ENCODE data around the gene NCS1. TPM values are rescaled to one million over a fixed set of nuclear protein-coding genes. Genes with fewer than 3 reads are reported as not detected.

NCS1 gene
- total RNA-seq, 1 donor from 2014 or later = 20.1 TPM

DNA sequence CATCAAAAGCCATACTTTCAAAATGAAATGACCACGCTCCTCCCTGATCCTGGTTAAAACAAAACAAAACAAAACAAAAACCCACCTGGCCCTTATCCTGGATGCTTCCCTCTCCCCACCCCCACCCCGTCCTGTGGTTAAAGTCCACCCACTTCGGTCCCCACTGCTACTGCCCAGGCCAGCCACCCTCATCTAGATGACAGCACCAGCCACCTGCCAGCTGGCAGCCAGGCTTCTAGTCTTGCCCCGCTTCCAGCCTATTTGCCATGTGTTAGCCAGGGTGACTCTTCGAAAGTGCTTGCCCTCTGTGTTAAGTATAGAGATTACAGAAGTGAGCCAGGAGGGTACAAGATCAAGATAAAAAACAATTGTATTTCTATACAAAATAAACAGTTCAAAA is 27.5 kb upstream of the NCS1 start:
- Mint-ChIP-seq H3K27me3 (ENCODE audit: unreplicated experiment) (no peaks in the 10 kb centered on the region), H3K36me3 (ENCODE audit: low read depth, unreplicated experiment) (no peaks in the 10 kb centered on the region), H3K4me3 (ENCODE audit: unreplicated experiment) (no peak overlapping the region), H3K4me1 (ENCODE audit: unreplicated experiment) (peaks cover 8% of the 10 kb centered on the region), H3K27ac (ENCODE audit: unreplicated experiment) (no peak overlapping the region), H3K9me3 (ENCODE audit: unreplicated experiment) (no peaks in the 10 kb centered on the region)
- DNase-seq (ENCODE audit: low spot score) = no peak
- TF ChIP-seq, protein P1, sequence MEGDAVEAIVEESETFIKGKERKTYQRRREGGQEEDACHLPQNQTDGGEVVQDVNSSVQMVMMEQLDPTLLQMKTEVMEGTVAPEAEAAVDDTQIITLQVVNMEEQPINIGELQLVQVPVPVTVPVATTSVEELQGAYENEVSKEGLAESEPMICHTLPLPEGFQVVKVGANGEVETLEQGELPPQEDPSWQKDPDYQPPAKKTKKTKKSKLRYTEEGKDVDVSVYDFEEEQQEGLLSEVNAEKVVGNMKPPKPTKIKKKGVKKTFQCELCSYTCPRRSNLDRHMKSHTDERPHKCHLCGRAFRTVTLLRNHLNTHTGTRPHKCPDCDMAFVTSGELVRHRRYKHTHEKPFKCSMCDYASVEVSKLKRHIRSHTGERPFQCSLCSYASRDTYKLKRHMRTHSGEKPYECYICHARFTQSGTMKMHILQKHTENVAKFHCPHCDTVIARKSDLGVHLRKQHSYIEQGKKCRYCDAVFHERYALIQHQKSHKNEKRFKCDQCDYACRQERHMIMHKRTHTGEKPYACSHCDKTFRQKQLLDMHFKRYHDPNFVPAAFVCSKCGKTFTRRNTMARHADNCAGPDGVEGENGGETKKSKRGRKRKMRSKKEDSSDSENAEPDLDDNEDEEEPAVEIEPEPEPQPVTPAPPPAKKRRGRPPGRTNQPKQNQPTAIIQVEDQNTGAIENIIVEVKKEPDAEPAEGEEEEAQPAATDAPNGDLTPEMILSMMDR (IDR thresholded peaks at IDR 0.05; ENCODE audit: unreplicated experiment) = no peak

DNA sequence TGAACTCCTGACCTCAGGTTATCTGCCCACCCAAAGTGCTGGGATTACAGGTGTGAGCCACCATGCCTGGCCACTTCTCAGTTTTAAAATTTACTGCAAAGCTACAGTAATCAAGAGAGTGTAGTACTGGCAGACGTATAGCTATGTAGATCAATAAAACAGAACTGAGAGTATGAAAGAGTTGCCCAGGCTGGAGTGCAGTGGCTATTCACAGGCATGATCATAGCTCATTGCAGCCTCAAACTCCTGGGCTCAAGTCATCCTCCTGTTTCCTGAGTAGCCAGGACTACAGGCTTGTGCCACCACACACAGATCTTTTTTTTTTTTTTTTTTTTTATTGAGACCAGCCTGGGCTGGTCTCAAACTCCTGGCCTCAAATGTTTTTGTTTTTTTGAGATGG is 26.5 kb upstream of the NCS1 start:
- Mint-ChIP-seq H3K4me1 (ENCODE audit: unreplicated experiment) (peaks cover 8% of the 10 kb centered on the region), H3K36me3 (ENCODE audit: low read depth, unreplicated experiment) (no peaks in the 10 kb centered on the region), H3K4me3 (ENCODE audit: unreplicated experiment) (no peak overlapping the region), H3K27ac (ENCODE audit: unreplicated experiment) (no peak overlapping the region), H3K27me3 (ENCODE audit: unreplicated experiment) (no peaks in the 10 kb centered on the region), H3K9me3 (ENCODE audit: unreplicated experiment) (no peaks in the 10 kb centered on the region)
- TF ChIP-seq, protein P1 (IDR thresholded peaks at IDR 0.05; ENCODE audit: unreplicated experiment) = no peak
- no peak for DNase-seq (ENCODE audit: low spot score)

DNA sequence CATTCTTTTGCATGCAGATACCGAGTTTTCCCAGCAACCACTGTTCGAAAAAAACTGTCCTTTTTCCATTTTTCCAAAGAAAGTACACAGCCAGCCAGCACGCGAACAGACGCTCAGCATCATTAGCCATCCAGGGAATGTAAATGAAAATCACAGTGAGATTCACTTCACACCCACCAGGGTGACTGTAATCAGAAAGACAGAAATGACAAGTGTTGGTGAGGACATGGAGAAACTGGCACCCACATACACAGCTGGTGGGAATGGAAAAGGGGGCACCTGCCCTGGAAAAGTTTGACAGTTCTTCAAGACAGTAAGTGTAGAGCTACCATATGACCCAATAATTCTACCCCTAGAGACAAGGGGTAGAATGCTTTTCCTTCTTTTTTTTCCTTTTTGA is 25.0 kb upstream of the NCS1 start:
- H3K4me3 Mint-ChIP-seq (ENCODE audit: unreplicated experiment) = no peak overlapping the region
- H3K27me3 Mint-ChIP-seq (ENCODE audit: unreplicated experiment) = peaks cover 1% of the 10 kb centered on the region
- TF ChIP-seq, protein P1 (IDR thresholded peaks at IDR 0.05; ENCODE audit: unreplicated experiment) = no peak
- no peak overlapping the region for H3K27ac Mint-ChIP-seq (ENCODE audit: unreplicated experiment)
- peaks cover 8% of the 10 kb centered on the region for H3K4me1 Mint-ChIP-seq (ENCODE audit: unreplicated experiment)
- no peaks in the 10 kb centered on the region for H3K9me3 Mint-ChIP-seq (ENCODE audit: unreplicated experiment)
- DNase-seq (ENCODE audit: low spot score) = no peak
- H3K36me3 Mint-ChIP-seq (ENCODE audit: low read depth, unreplicated experiment) = no peaks in the 10 kb centered on the region

DNA sequence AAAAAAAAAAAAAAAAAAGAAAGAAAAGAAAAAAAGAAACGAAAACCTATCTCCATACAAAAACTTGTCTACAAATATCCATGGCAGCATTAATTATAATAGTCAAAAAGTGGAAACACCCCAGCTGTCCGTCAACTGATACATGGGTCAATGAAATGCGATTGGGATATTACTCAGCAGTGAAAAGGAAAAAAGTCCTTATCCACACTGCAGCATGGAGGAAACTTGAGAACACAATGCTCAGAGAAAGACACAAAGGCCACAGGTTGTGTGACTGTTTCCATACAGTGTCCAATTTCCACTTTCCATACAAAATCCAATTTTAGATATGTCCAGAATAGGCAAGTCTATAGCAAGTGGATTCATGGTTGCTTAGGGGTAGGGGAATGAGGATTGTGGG is 24.3 kb upstream of the NCS1 start:
- H3K4me3 Mint-ChIP-seq (ENCODE audit: unreplicated experiment) = no peak overlapping the region
- H3K36me3 Mint-ChIP-seq (ENCODE audit: low read depth, unreplicated experiment) = no peaks in the 10 kb centered on the region
- H3K27ac Mint-ChIP-seq (ENCODE audit: unreplicated experiment) = no peak overlapping the region
- TF ChIP-seq, protein P1 (IDR thresholded peaks at IDR 0.05; ENCODE audit: unreplicated experiment) = no peak
- peaks cover 8% of the 10 kb centered on the region for H3K4me1 Mint-ChIP-seq (ENCODE audit: unreplicated experiment)
- peaks cover 1% of the 10 kb centered on the region for H3K27me3 Mint-ChIP-seq (ENCODE audit: unreplicated experiment)
- H3K9me3 Mint-ChIP-seq (ENCODE audit: unreplicated experiment) = no peaks in the 10 kb centered on the region
- no peak for DNase-seq (ENCODE audit: low spot score)

DNA sequence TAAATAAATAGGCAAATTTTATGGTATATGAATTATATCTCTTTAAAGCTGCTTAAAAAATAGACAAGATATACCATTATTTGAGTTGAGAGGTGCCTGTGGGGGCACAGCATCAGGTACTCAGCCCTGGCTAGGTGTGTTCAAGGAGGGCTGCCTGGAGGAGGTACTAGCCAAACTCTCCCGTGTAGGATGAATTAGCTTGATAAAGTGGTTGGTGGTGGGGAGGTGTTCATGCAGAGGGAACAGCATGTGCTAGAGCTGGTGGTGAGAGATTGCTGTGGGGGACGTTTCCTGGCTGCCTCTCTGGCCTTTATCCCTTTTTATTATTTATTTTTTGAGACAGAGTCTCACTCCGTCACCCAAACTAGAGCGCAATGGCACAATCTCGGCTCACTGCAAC is 23.2 kb upstream of the NCS1 start:
- Mint-ChIP-seq H3K4me1 (ENCODE audit: unreplicated experiment) (peaks cover 5% of the 10 kb centered on the region), H3K27me3 (ENCODE audit: unreplicated experiment) (peaks cover 1% of the 10 kb centered on the region), H3K27ac (ENCODE audit: unreplicated experiment) (no peak overlapping the region), H3K4me3 (ENCODE audit: unreplicated experiment) (no peak overlapping the region), H3K9me3 (ENCODE audit: unreplicated experiment) (no peaks in the 10 kb centered on the region), H3K36me3 (ENCODE audit: low read depth, unreplicated experiment) (no peaks in the 10 kb centered on the region)
- TF ChIP-seq, protein P1 (IDR thresholded peaks at IDR 0.05; ENCODE audit: unreplicated experiment) = no peak
- DNase-seq (ENCODE audit: low spot score) = no peak

Measured in endothelial cell (in vitro differentiated cells).